HepG2 (cell line): ENCODE measurements around the gene PDIA5. TPM values are rescaled to one million over a fixed set of nuclear protein-coding genes. Genes with fewer than 3 reads are reported as not detected.

Experiments
- FIP1L1 ChIP-seq: fragments of 200-400 bp; formaldehyde crosslinking; IDR thresholded peaks from 2 replicates; pipeline ENCODE4 v1.6.1; 2018; ENCODE audit warnings: low read depth, mild to moderate bottlenecking, low read length, moderate library complexity, borderline replicate concordance; ENCODE audit not compliant: insufficient read depth
- FOXJ3 ChIP-seq: sonication (generic); formaldehyde crosslinking; IDR thresholded peaks from 2 replicates; pipeline ENCODE4 v1.4.0; 2020; ENCODE audit warnings: missing genetic modification reagents, mild to moderate bottlenecking, borderline replicate concordance
- HMG20A ChIP-seq: IDR thresholded peaks from 2 replicates; pipeline ENCODE4 v1.6.1; 2016; ENCODE audit warnings: borderline replicate concordance
- NFKB2 ChIP-seq: sonication (generic); formaldehyde crosslinking; IDR thresholded peaks from 2 replicates; pipeline ENCODE4 v1.4.0; 2020; ENCODE audit warnings: missing genetic modification reagents, borderline replicate concordance
- NR2F2 ChIP-seq: IDR thresholded peaks from 2 replicates; pipeline ENCODE4 v1.6.1; 2012; ENCODE audit warnings: low read depth, inconsistent platforms, borderline replicate concordance
- PATZ1 ChIP-seq: sonication (generic); formaldehyde crosslinking; IDR thresholded peaks from 2 replicates; pipeline ENCODE4 v1.4.0; 2020; ENCODE audit warnings: missing genetic modification reagents
- PRPF4 ChIP-seq: fragments of 200-400 bp; formaldehyde crosslinking; IDR thresholded peaks from 2 replicates; pipeline ENCODE4 v1.6.1; 2016; ENCODE audit warnings: low read length, low read depth; ENCODE audit not compliant: poor library complexity, severe bottlenecking
- RBM22 ChIP-seq: fragments of 200-400 bp; formaldehyde crosslinking; optimal IDR thresholded peaks from 2 replicates; pipeline ENCODE3; 2017; ENCODE audit warnings: mild to moderate bottlenecking, low read length, moderate library complexity
- RFXANK ChIP-seq: IDR thresholded peaks from 2 replicates; pipeline ENCODE4 v1.6.1; 2016
- SALL1 ChIP-seq: sonication (generic); formaldehyde crosslinking; IDR thresholded peaks from 2 replicates; pipeline ENCODE4 v1.8.0; 2022; ENCODE audit warnings: mild to moderate bottlenecking, missing genetic modification reagents
- SOX6 ChIP-seq, 2 experiments: fragments of 450-650 bp in 1 of 2; sonication (generic) in 1 of 2; formaldehyde crosslinking in 1 of 2; IDR thresholded peaks; 2 replicates each; pipeline versions ENCODE4 v1.4.0 to v1.6.1; 2017 to 2020; ENCODE audit warnings: antibody characterized with exemption in 1 of 2, mild to moderate bottlenecking in 1 of 2, missing genetic modification reagents in 1 of 2
- SSRP1 ChIP-seq: IDR thresholded peaks from 2 replicates; pipeline ENCODE4 v1.6.1; 2016; ENCODE audit warnings: control low read depth
- XBP1 ChIP-seq: sonication (generic); formaldehyde crosslinking; IDR thresholded peaks from 2 replicates; pipeline ENCODE4 v1.5.0; 2020; ENCODE audit warnings: missing genetic modification reagents
- ZBTB42 ChIP-seq: sonication (generic); formaldehyde crosslinking; IDR thresholded peaks from 2 replicates; pipeline ENCODE4 v1.5.0; 2020; ENCODE audit warnings: mild to moderate bottlenecking, missing genetic modification reagents
- ZBTB7A ChIP-seq: sonication (generic); formaldehyde crosslinking; IDR thresholded peaks from 2 replicates; pipeline ENCODE4 v1.8.0; 2022; ENCODE audit warnings: mild to moderate bottlenecking, missing genetic modification reagents
- ZFP36 ChIP-seq: fragments of 150-350 bp; IDR thresholded peaks from 2 replicates; pipeline ENCODE4 v1.6.1; 2018; ENCODE audit warnings: borderline replicate concordance, low read length, low read depth; ENCODE audit not compliant: partially characterized antibody
- ZGPAT ChIP-seq: IDR thresholded peaks from 2 replicates; pipeline ENCODE4 v1.6.1; 2016; ENCODE audit warnings: mild to moderate bottlenecking
- ZNF10 ChIP-seq: sonication (generic); formaldehyde crosslinking; IDR thresholded peaks from 2 replicates; pipeline ENCODE4 v1.4.0; 2020; ENCODE audit warnings: mild to moderate bottlenecking, low read depth, missing genetic modification reagents, borderline replicate concordance
- ZNF136 ChIP-seq: sonication (generic); formaldehyde crosslinking; IDR thresholded peaks from 2 replicates; pipeline ENCODE4 v1.8.1; 2022; ENCODE audit warnings: low read depth, mild to moderate bottlenecking, moderate library complexity, missing genetic modification reagents
- ZNF143 ChIP-seq: sonication (generic); formaldehyde crosslinking; IDR thresholded peaks from 2 replicates; pipeline ENCODE4 v1.4.0; 2020; ENCODE audit warnings: missing genetic modification reagents
- ZNF512 ChIP-seq: sonication (generic); formaldehyde crosslinking; IDR thresholded peaks from 2 replicates; pipeline ENCODE4 v1.4.0; 2020; ENCODE audit warnings: mild to moderate bottlenecking, missing genetic modification reagents
- ZNF557 ChIP-seq: sonication (generic); formaldehyde crosslinking; IDR thresholded peaks from 2 replicates; pipeline ENCODE4 v1.4.0; 2020; ENCODE audit warnings: missing genetic modification reagents
- ZNF614 ChIP-seq: IDR thresholded peaks from 2 replicates; pipeline ENCODE4 v1.6.1; 2018; ENCODE audit warnings: missing biosample characterization, missing genetic modification reagents, inconsistent platforms, borderline replicate concordance
- ZNF777 ChIP-seq: sonication (generic); formaldehyde crosslinking; IDR thresholded peaks from 2 replicates; pipeline ENCODE4 v1.4.0; 2020; ENCODE audit warnings: missing genetic modification reagents
- ZNF790 ChIP-seq: sonication (generic); formaldehyde crosslinking; IDR thresholded peaks from 2 replicates; pipeline ENCODE4 v1.8.0; 2022; ENCODE audit warnings: missing genetic modification reagents, mild to moderate bottlenecking, borderline replicate concordance
- polyA plus RNA-seq, 8 experiments: library from polyadenylated mRNA; depleted of rRNA in 3 of 8; stranded (reverse) in 7 of 8; unstranded in 1 of 8; fragments of >200 nt; fragmentation: Illumina TruSeq in 4 of 8; extraction: Trizol in 4 of 8; gene quantifications; 2 replicates each; pipeline versions ENCODE4 v1.2.1 to v1.2.3, GENCODE V29; 2011 to 2016; ENCODE audit warnings: low read depth in 4 of 8, missing spikeins in 1 of 8, mixed read lengths in 1 of 8; ENCODE audit not compliant: insufficient read depth in 1 of 8
- total RNA-seq, 5 experiments: library from RNA; depleted of rRNA; stranded (reverse); fragments of >200 nt; fragmentation: Illumina TruSeq; extraction: Trizol; gene quantifications; 2 replicates each; pipeline ENCODE4 v1.2.3, GENCODE V29; 2016; ENCODE audit warnings: low read depth in 1 of 5
- TF ChIP-seq, protein P1 (sequence below): sonication (generic); formaldehyde crosslinking; IDR thresholded peaks from 2 replicates; pipeline ENCODE4 v1.8.1; 2022; ENCODE audit warnings: mild to moderate bottlenecking, missing genetic modification reagents

PDIA5 gene
- total and polyA plus RNA-seq, 2 of the 13 experiments (the other 11 are each of a cell fraction or from before 2014, with no cell fraction given), result 51.3 to 74.3 TPM

DNA sequence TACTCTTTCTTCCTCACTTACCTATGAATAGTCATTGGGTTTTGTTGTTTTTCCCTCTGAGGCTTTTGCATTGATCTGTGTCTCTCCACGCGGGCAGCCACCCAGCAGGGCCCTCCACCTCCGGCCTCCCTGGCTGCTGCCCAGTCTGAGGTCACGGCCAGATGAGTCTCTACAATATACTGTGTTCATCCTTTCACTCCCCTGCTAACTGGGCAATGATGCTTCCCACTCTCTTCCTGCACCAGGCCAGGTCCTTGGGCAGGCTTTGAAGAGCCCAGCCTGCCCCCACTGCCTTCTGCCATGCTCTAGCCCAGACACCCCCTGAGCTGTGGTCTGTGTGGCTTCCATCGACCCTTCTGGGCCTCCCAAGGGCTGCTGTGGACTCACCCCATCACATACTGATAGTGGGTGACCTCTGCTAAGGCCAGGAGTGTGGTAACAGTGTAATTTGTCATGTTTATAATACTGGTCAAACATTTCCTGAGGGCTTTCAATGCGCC is 18.0 kb downstream of the PDIA5 start (continued):
- TF ChIP-seq ZNF512 (CRISPR knock-in tag), result no peak
- no peak for TF ChIP-seq ZNF614 (CRISPR knock-in tag)
- no peak for TF ChIP-seq RFXANK
- TF ChIP-seq ZNF143 (CRISPR knock-in tag), result no peak
- peak; percentile 48; the same call in 1 of the 2 replicates for TF ChIP-seq ZNF136
- TF ChIP-seq ZBTB42, result no peak; the same call in 1 of the 2 replicates
- no peak for TF ChIP-seq NFKB2 (CRISPR knock-in tag)
- TF ChIP-seq SALL1 (CRISPR knock-in tag), result peak; percentile 56; the same call in 1 of the 2 replicates
- peak; percentile 71; the same call in 1 of the 2 replicates for TF ChIP-seq NR2F2
- TF ChIP-seq ZNF777 (CRISPR knock-in tag), result no peak
- TF ChIP-seq ZNF557, result no peak
- no peak for TF ChIP-seq RBM22
- TF ChIP-seq PATZ1 (CRISPR knock-in tag), result peak; percentile 63
- TF ChIP-seq ZNF10 (CRISPR knock-in tag), result no peak
- no peak for TF ChIP-seq ZNF790
- no peak for TF ChIP-seq FOXJ3 (CRISPR knock-in tag)
- TF ChIP-seq FIP1L1, result no peak
- no peak for TF ChIP-seq HMG20A (CRISPR knock-in tag)
- TF ChIP-seq, protein P1, sequence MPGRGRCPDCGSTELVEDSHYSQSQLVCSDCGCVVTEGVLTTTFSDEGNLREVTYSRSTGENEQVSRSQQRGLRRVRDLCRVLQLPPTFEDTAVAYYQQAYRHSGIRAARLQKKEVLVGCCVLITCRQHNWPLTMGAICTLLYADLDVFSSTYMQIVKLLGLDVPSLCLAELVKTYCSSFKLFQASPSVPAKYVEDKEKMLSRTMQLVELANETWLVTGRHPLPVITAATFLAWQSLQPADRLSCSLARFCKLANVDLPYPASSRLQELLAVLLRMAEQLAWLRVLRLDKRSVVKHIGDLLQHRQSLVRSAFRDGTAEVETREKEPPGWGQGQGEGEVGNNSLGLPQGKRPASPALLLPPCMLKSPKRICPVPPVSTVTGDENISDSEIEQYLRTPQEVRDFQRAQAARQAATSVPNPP (CRISPR knock-in tag), result no peak
- TF ChIP-seq SSRP1 (CRISPR knock-in tag), result no peak
- TF ChIP-seq ZFP36, result no peak
- no peak for TF ChIP-seq XBP1
- 0 out of 2 replicates have a peak, but pooled peaks have one; percentile 12 for TF ChIP-seq ZGPAT (CRISPR knock-in tag)
- no peak for TF ChIP-seq PRPF4
- TF ChIP-seq ZBTB7A (CRISPR knock-in tag), result no peak
- TF ChIP-seq SOX6 (IDR thresholded peaks at IDR 0.05), result no peak
- TF ChIP-seq SOX6 (CRISPR knock-in tag; IDR thresholded peaks at IDR 0.05), result peak; percentile 44
